Measurements from ENCODE around the gene IGFBP1.

Gene IGFBP1

DNA sequence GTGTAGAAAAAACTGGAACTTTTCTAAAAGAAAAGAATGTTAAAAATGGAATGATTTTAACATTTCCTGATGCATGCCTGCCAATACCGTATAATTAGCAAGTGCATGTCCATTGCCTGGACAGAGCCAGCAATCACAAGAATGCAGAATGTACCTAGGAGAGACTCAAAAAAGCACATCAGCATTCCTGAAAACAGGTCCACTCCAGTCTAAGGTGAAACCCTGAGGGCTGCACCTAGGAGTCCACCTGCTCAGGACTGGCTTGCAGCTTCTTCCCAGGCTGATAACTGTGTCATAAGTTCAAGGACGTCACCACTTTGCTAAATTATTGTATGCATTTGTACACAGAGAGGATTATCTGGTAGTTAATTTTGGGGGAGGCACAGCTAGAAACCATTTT lies 20.8 kb upstream of the IGFBP1 start:
- ChIA-PET POLR2A (no interaction called here), CTCF (no interaction called here)
- TF ChIP-seq ZIC2 (tag by site-specific recombination; IDR thresholded peaks at IDR 0.05): no peak
- no peak for TF ChIP-seq ZNF2 (tag by site-specific recombination; IDR thresholded peaks at IDR 0.05)
- TF ChIP-seq, protein P1, sequence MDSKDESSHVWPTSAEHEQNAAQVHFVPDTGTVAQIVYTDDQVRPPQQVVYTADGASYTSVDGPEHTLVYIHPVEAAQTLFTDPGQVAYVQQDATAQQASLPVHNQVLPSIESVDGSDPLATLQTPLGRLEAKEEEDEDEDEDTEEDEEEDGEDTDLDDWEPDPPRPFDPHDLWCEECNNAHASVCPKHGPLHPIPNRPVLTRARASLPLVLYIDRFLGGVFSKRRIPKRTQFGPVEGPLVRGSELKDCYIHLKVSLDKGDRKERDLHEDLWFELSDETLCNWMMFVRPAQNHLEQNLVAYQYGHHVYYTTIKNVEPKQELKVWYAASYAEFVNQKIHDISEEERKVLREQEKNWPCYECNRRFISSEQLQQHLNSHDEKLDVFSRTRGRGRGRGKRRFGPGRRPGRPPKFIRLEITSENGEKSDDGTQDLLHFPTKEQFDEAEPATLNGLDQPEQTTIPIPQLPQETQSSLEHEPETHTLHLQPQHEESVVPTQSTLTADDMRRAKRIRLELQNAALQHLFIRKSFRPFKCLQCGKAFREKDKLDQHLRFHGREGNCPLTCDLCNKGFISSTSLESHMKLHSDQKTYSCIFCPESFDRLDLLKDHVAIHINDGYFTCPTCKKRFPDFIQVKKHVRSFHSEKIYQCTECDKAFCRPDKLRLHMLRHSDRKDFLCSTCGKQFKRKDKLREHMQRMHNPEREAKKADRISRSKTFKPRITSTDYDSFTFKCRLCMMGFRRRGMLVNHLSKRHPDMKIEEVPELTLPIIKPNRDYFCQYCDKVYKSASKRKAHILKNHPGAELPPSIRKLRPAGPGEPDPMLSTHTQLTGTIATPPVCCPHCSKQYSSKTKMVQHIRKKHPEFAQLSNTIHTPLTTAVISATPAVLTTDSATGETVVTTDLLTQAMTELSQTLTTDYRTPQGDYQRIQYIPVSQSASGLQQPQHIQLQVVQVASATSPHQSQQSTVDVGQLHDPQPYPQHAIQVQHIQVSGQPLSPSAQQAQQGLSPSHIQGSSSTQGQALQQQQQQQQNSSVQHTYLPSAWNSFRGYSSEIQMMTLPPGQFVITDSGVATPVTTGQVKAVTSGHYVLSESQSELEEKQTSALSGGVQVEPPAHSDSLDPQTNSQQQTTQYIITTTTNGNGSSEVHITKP (tag by site-specific recombination; IDR thresholded peaks at IDR 0.05): no peak
- TF ChIP-seq ZSCAN23 (tag by site-specific recombination; IDR thresholded peaks at IDR 0.05): no peak
- no peak for TF ChIP-seq ZBTB7A (tag by site-specific recombination; IDR thresholded peaks at IDR 0.05; ENCODE audit: low read depth)
- no peak for TF ChIP-seq ZNF335 (tag by site-specific recombination; conservative IDR thresholded peaks at IDR 0.05)
- Histone ChIP-seq H3K9me3 (ENCODE audit: control insufficient read depth, insufficient read depth, low read depth, low read length) (no peaks in the 10 kb centered on the region), H3K4me3 (ENCODE audit: low read depth, low read length) (no peak overlapping the region), H3K4me1 (ENCODE audit: control insufficient read depth, insufficient read depth, low read length) (no peaks in the 10 kb centered on the region), H3K27ac (ENCODE audit: extremely low read depth, low read depth, low read length) (no peak overlapping the region), H3K36me3 (ENCODE audit: control insufficient read depth in 2 of 2, insufficient read depth in 1 of 2, low read length in 2 of 2) (no peaks in the 10 kb centered on the region)

DNA sequence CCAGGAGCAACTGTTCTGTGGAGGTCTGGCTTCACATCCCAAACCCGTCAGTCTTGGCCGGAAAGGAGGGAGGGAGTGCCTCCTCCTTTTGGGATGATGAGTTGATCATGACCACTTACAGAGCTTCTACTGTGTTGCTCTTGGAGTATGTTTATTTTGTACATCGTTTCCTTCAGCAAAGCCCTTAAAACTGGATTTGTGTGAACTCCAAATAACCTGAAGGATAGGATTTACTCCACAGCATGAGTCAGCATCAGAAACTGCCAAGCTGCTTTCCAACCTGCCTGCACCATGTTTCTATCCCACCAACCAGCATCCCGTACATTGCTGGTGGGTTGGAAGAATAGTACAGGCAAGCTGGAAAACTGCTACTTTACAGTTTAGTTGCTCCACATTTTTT lies 18.9 kb upstream of the IGFBP1 start:
- H3K9me3 ChIP-seq (ENCODE audit: control insufficient read depth, insufficient read depth, low read depth, low read length): no peaks in the 10 kb centered on the region
- ChIA-PET POLR2A (no interaction called here), CTCF (interaction anchor here (0.6 to 1.2 kb wide), 4 partner anchors 53 to 1313 kb away, joined by 3 to 4 read pairs (median 4); no protein-coding TSS in a partner anchor)
- no peaks in the 10 kb centered on the region for H3K4me1 ChIP-seq (ENCODE audit: control insufficient read depth, insufficient read depth, low read length)
- H3K27ac ChIP-seq (ENCODE audit: extremely low read depth, low read depth, low read length): no peak overlapping the region
- no peak overlapping the region for H3K4me3 ChIP-seq (ENCODE audit: low read depth, low read length)
- no peaks in the 10 kb centered on the region for H3K36me3 ChIP-seq (ENCODE audit: control insufficient read depth in 2 of 2, insufficient read depth in 1 of 2, low read length in 2 of 2)
- TF ChIP-seq ZNF560 (tag by site-specific recombination; IDR thresholded peaks at IDR 0.05; ENCODE audit: borderline replicate concordance): no peak
- TF ChIP-seq ZNF623 (tag by site-specific recombination; IDR thresholded peaks at IDR 0.05): no peak
- no peak for TF ChIP-seq ZSCAN5A (tag by site-specific recombination; IDR thresholded peaks at IDR 0.05)
- no peak for TF ChIP-seq ZNF514 (tag by site-specific recombination; IDR thresholded peaks at IDR 0.05)
- no peak for TF ChIP-seq ZNF791 (tag by site-specific recombination; IDR thresholded peaks at IDR 0.05)
- TF ChIP-seq ZNF132 (tag by site-specific recombination; IDR thresholded peaks at IDR 0.05; ENCODE audit: borderline replicate concordance): no peak
- no peak for TF ChIP-seq ZNF266 (tag by site-specific recombination; IDR thresholded peaks at IDR 0.05; ENCODE audit: low read depth)
- no peak for TF ChIP-seq ZNF292 (tag by site-specific recombination; IDR thresholded peaks at IDR 0.05; ENCODE audit: borderline replicate concordance, low read depth)
- TF ChIP-seq, protein P2, sequence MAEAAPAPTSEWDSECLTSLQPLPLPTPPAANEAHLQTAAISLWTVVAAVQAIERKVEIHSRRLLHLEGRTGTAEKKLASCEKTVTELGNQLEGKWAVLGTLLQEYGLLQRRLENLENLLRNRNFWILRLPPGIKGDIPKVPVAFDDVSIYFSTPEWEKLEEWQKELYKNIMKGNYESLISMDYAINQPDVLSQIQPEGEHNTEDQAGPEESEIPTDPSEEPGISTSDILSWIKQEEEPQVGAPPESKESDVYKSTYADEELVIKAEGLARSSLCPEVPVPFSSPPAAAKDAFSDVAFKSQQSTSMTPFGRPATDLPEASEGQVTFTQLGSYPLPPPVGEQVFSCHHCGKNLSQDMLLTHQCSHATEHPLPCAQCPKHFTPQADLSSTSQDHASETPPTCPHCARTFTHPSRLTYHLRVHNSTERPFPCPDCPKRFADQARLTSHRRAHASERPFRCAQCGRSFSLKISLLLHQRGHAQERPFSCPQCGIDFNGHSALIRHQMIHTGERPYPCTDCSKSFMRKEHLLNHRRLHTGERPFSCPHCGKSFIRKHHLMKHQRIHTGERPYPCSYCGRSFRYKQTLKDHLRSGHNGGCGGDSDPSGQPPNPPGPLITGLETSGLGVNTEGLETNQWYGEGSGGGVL (tag by site-specific recombination; IDR thresholded peaks at IDR 0.05): no peak
- TF ChIP-seq ZNF140 (tag by site-specific recombination; IDR thresholded peaks at IDR 0.05): no peak
- no peak for TF ChIP-seq ZNF24 (tag by site-specific recombination; IDR thresholded peaks at IDR 0.05)

Measured in HEK293 (cell line).